CD4-positive, alpha-beta memory T cell (primary cell): Measurements from ENCODE around the gene HSP90AB1. TPM values are rescaled to one million over a fixed set of nuclear protein-coding genes. Genes with fewer than 3 reads are reported as not detected.

ENCODE experiments used
- CTCF ChIA-PET: fragments of 350-600 bp; sonication (Branson Sonifier 250); formaldehyde crosslinking; loops from one replicate; lab custom pipeline; 2021; ENCODE audit warnings: inconsistent platforms; ENCODE audit not compliant: partially characterized antibody; lab: Charles Lee
- POLR2A ChIA-PET: fragments of 350-600 bp; sonication (Branson Sonifier 250); formaldehyde crosslinking; loops from one replicate; lab custom pipeline; 2021; ENCODE audit not compliant: partially characterized antibody; lab: Charles Lee
- DNase-seq, 5 donors: peaks; one replicate each; pipeline versions ENCODE4 v3.0.0 to v3.0.0-alpha.2; 2020 to 2022; ENCODE audit warnings: mixed read lengths in 1 of 5
- H3K27ac ChIP-seq: one replicate; pipeline ENCODE4 v1.7.0; 2013; ENCODE audit warnings: low read depth, low read length
- H3K27me3 ChIP-seq: 2 replicates; pipeline ENCODE4 v1.7.0; 2013; ENCODE audit warnings: mild to moderate bottlenecking, low read length, moderate library complexity; ENCODE audit not compliant: insufficient read depth
- H3K36me3 ChIP-seq: 2 replicates; pipeline ENCODE4 v1.7.0; 2013; ENCODE audit warnings: mild to moderate bottlenecking, low read length, moderate library complexity; ENCODE audit not compliant: insufficient read depth
- H3K4me1 ChIP-seq: 2 replicates; pipeline ENCODE4 v1.7.0; 2013; ENCODE audit warnings: mild to moderate bottlenecking, low read length, moderate library complexity; ENCODE audit not compliant: insufficient read depth
- H3K4me3 ChIP-seq, 2 donors: one replicate each; pipeline ENCODE4 v1.7.0; 2013; ENCODE audit warnings: low read length in 2 of 2, mild to moderate bottlenecking in 1 of 2
- H3K9me3 ChIP-seq, 2 donors: one replicate each; pipeline ENCODE4 v1.7.0; 2013; ENCODE audit warnings: low read length in 2 of 2, control low read depth in 1 of 2; ENCODE audit not compliant: control insufficient read depth in 1 of 2
- H3K27ac Mint-ChIP-seq, 7 donors: one replicate each; pipeline ENCODE4 v1.8.0; 2020 to 2021; ENCODE audit warnings: mixed read lengths in 7 of 7, mild to moderate bottlenecking in 6 of 7, inconsistent platforms in 3 of 7, moderate library complexity in 3 of 7
- H3K27me3 Mint-ChIP-seq, 2 donors: one replicate each; pipeline ENCODE4 v1.8.0; 2020 to 2021; ENCODE audit warnings: mixed read lengths in 2 of 2
- H3K36me3 Mint-ChIP-seq, 2 donors: one replicate each; pipeline ENCODE4 v1.8.0; 2020 to 2021; ENCODE audit warnings: mixed read lengths in 2 of 2, inconsistent platforms in 1 of 2, mild to moderate bottlenecking in 1 of 2
- H3K4me1 Mint-ChIP-seq, 4 donors: one replicate each; pipeline ENCODE4 v1.8.0; 2020 to 2021; ENCODE audit warnings: mixed read lengths in 4 of 4, mild to moderate bottlenecking in 1 of 4
- H3K4me3 Mint-ChIP-seq, 8 donors: one replicate each; pipeline ENCODE4 v1.8.0; 2020 to 2021; ENCODE audit warnings: mixed read lengths in 8 of 8, mild to moderate bottlenecking in 7 of 8, moderate library complexity in 6 of 8, inconsistent platforms in 3 of 8
- H3K9me3 Mint-ChIP-seq, 8 donors: one replicate each; pipeline ENCODE4 v1.8.0; 2020 to 2021; ENCODE audit warnings: mixed read lengths in 8 of 8, mild to moderate bottlenecking in 5 of 8, inconsistent platforms in 3 of 8, moderate library complexity in 1 of 8
- intact Hi-C: fragments of 100-400 bp; cut with micrococcal nuclease; formaldehyde crosslinking; loops from one replicate; pipeline ENCODE4 v1.15.1; 2023
- polyA plus RNA-seq, 2 donors: library from polyadenylated mRNA; unstranded; fragments of 300-500 nt; fragmentation: Illumina TruSeq; gene quantifications; one replicate each; pipeline ENCODE4 v1.2.3, GENCODE V29; 2021
- total RNA-seq, 2 experiments: library from RNA; stranded (reverse); gene quantifications; one replicate each; pipeline ENCODE4 v1.2.3, GENCODE V29; 2021

HSP90AB1 gene
- total and polyA plus RNA-seq, 4 experiments from 2014 or later: 303 to 432 (median 354) TPM

GRCh38 chr6:44284867-44285266 is 38.0 kb downstream of the HSP90AB1 start:
- H3K4me1 Mint-ChIP-seq: no peaks in the 10 kb centered on the region
- CTCF ChIA-PET: no interaction called here
- Histone ChIP-seq H3K4me1 (no peaks in the 10 kb centered on the region), H3K36me3 (no peaks in the 10 kb centered on the region), H3K27ac (no peak overlapping the region), H3K27me3 (no peaks in the 10 kb centered on the region), H3K4me3 (no peak overlapping the region), H3K9me3 (no peaks in the 10 kb centered on the region)
- intact Hi-C loops: no loop called here
- H3K4me3 Mint-ChIP-seq: no peak overlapping the region
- POLR2A ChIA-PET: no interaction called here
- H3K9me3 Mint-ChIP-seq: peaks cover 0 to 3% (median 0%) of the 10 kb centered on the region in 8 donors
- no peaks in the 10 kb centered on the region for H3K36me3 Mint-ChIP-seq
- H3K27ac Mint-ChIP-seq: no peak overlapping the region
- H3K27me3 Mint-ChIP-seq: peaks cover 43 to 50% of the 10 kb centered on the region in 2 donors
- DNase-seq: no peak

GRCh38 chr6:44285552-44286284 is 38.8 kb downstream of the HSP90AB1 start:
- no peak overlapping the region for H3K4me3 Mint-ChIP-seq
- H3K36me3 Mint-ChIP-seq: no peaks in the 10 kb centered on the region
- H3K27ac Mint-ChIP-seq: no peak overlapping the region
- H3K36me3 ChIP-seq: no peaks in the 10 kb centered on the region
- no peaks in the 10 kb centered on the region for H3K4me1 ChIP-seq
- H3K27me3 Mint-ChIP-seq: peaks cover 47 to 55% of the 10 kb centered on the region in 2 donors
- no peaks in the 10 kb centered on the region for H3K27me3 ChIP-seq
- intact Hi-C loops: no loop called here
- peaks cover 0 to 3% (median 0%) of the 10 kb centered on the region in 8 donors for H3K9me3 Mint-ChIP-seq
- no peak overlapping the region for H3K4me3 ChIP-seq
- POLR2A ChIA-PET: no interaction called here
- DNase-seq: no peak
- CTCF ChIA-PET: no interaction called here
- no peak overlapping the region for H3K27ac ChIP-seq
- H3K9me3 ChIP-seq: no peaks in the 10 kb centered on the region
- H3K4me1 Mint-ChIP-seq: no peaks in the 10 kb centered on the region

- H3K36me3 Mint-ChIP-seq: no peaks in the 10 kb centered on the region
- Histone ChIP-seq H3K36me3 (no peaks in the 10 kb centered on the region), H3K27me3 (no peaks in the 10 kb centered on the region), H3K4me1 (no peaks in the 10 kb centered on the region), H3K9me3 (no peaks in the 10 kb centered on the region), H3K27ac (no peak overlapping the region), H3K4me3 (no peak overlapping the region)
- ChIA-PET CTCF (no interaction called here), POLR2A (no interaction called here)
- H3K27ac Mint-ChIP-seq: no peak overlapping the region
- no peaks in the 10 kb centered on the region for H3K4me1 Mint-ChIP-seq
- no peak overlapping the region for H3K4me3 Mint-ChIP-seq
- DNase-seq: no peak
- H3K9me3 Mint-ChIP-seq: peaks cover 0 to 3% (median 0%) of the 10 kb centered on the region in 8 donors
- H3K27me3 Mint-ChIP-seq: peaks cover 50 to 57% of the 10 kb centered on the region in 2 donors
- intact Hi-C loops: no loop called here
Measured at GRCh38 chr6:44286285-44286565, 39.3 kb downstream of the HSP90AB1 start.

- POLR2A ChIA-PET: no interaction called here
- intact Hi-C loops: no loop called here
Measured at GRCh38 chr6:44286747-44287146, 39.8 kb downstream of the HSP90AB1 start.

GRCh38 chr6:44289726-44290260 is 42.9 kb downstream of the HSP90AB1 start:
- H3K27ac Mint-ChIP-seq: no peak overlapping the region

More at GRCh38 chr6:44286747-44287146, 39.8 kb downstream of the HSP90AB1 start:
- Histone ChIP-seq H3K27ac (no peak overlapping the region), H3K4me1 (no peaks in the 10 kb centered on the region), H3K4me3 (no peak overlapping the region), H3K9me3 (no peaks in the 10 kb centered on the region), H3K36me3 (no peaks in the 10 kb centered on the region), H3K27me3 (no peaks in the 10 kb centered on the region)
- Mint-ChIP-seq H3K4me1 (no peaks in the 10 kb centered on the region), H3K4me3 (no peak overlapping the region), H3K27me3 (peaks cover 54 to 61% of the 10 kb centered on the region in 2 donors), H3K9me3 (peaks cover 0 to 3% (median 0%) of the 10 kb centered on the region in 8 donors), H3K27ac (no peak overlapping the region), H3K36me3 (no peaks in the 10 kb centered on the region)
- CTCF ChIA-PET: no interaction called here
- DNase-seq: no peak

GRCh38 chr6:44291841-44292240 is 44.9 kb downstream of the HSP90AB1 start:
- H3K36me3 ChIP-seq: no peaks in the 10 kb centered on the region
- Mint-ChIP-seq H3K27ac (peak overlapping the region in 1 of 7 donors; percentile 72), H3K27me3 (peaks cover 62 to 65% of the 10 kb centered on the region in 2 donors)

More at GRCh38 chr6:44289726-44290260, 42.9 kb downstream of the HSP90AB1 start:
- CTCF ChIA-PET: interaction anchor here (1.0 kb wide), 1 partner anchor 21 kb away, joined by 3 read pairs; no protein-coding TSS in a partner anchor
- peaks cover under 1% of the 10 kb centered on the region for H3K27me3 ChIP-seq
- intact Hi-C loops: no loop called here
- H3K4me1 Mint-ChIP-seq: no peaks in the 10 kb centered on the region
- H3K4me3 Mint-ChIP-seq: no peak overlapping the region
- POLR2A ChIA-PET: no interaction called here
- no peaks in the 10 kb centered on the region for H3K9me3 ChIP-seq
- H3K27ac ChIP-seq: no peak overlapping the region
- no peak overlapping the region for H3K4me3 ChIP-seq
- H3K27me3 Mint-ChIP-seq: peaks cover 52 to 55% of the 10 kb centered on the region in 2 donors
- H3K4me1 ChIP-seq: no peaks in the 10 kb centered on the region
- no peaks in the 10 kb centered on the region for H3K36me3 Mint-ChIP-seq
- no peaks in the 10 kb centered on the region for H3K36me3 ChIP-seq
- H3K9me3 Mint-ChIP-seq: peaks cover 0 to 6% (median 0%) of the 10 kb centered on the region in 8 donors
- DNase-seq: no peak

GRCh38 chr6:44292661-44293365 is 45.9 kb downstream of the HSP90AB1 start:
- Histone ChIP-seq H3K4me1 (peaks cover 15% of the 10 kb centered on the region), H3K27me3 (peaks cover 22% of the 10 kb centered on the region), H3K27ac (no peak overlapping the region), H3K9me3 (no peaks in the 10 kb centered on the region), H3K4me3 (no peak overlapping the region), H3K36me3 (no peaks in the 10 kb centered on the region)
- Mint-ChIP-seq H3K4me3 (no peak overlapping the region), H3K4me1 (peaks cover 0 to 10% (median 3%) of the 10 kb centered on the region in 4 donors), H3K27ac (no peak overlapping the region), H3K27me3 (peaks cover 57 to 59% of the 10 kb centered on the region in 2 donors), H3K36me3 (no peaks in the 10 kb centered on the region), H3K9me3 (peaks cover 0 to 5% (median 0%) of the 10 kb centered on the region in 8 donors)
- ChIA-PET CTCF (interaction anchor here (0.7 to 1.3 kb wide), 2 partner anchors 24 to 130 kb away, joined by 3 to 4 read pairs; no protein-coding TSS in a partner anchor), POLR2A (no interaction called here)
- intact Hi-C loops: no loop called here
- DNase-seq: no peak

More at GRCh38 chr6:44291841-44292240, 44.9 kb downstream of the HSP90AB1 start:
- Mint-ChIP-seq H3K4me1 (peaks cover 0 to 7% (median under 1%) of the 10 kb centered on the region in 4 donors), H3K4me3 (no peak overlapping the region), H3K36me3 (no peaks in the 10 kb centered on the region), H3K9me3 (peaks cover 0 to 7% (median 0%) of the 10 kb centered on the region in 8 donors)
- ChIA-PET CTCF (interaction anchor here (1.3 to 1.4 kb wide), 2 partner anchors 23 to 70 kb away, joined by 3 to 4 read pairs; no protein-coding TSS in a partner anchor), POLR2A (no interaction called here)
- intact Hi-C loops: no loop called here
- no peak overlapping the region for H3K4me3 ChIP-seq
- H3K27ac ChIP-seq: no peak overlapping the region
- no peak for DNase-seq
- peaks cover 18% of the 10 kb centered on the region for H3K27me3 ChIP-seq
- no peaks in the 10 kb centered on the region for H3K9me3 ChIP-seq
- H3K4me1 ChIP-seq: peaks cover 6% of the 10 kb centered on the region
